ENCODE data around the gene TNFRSF25.

DNA sequence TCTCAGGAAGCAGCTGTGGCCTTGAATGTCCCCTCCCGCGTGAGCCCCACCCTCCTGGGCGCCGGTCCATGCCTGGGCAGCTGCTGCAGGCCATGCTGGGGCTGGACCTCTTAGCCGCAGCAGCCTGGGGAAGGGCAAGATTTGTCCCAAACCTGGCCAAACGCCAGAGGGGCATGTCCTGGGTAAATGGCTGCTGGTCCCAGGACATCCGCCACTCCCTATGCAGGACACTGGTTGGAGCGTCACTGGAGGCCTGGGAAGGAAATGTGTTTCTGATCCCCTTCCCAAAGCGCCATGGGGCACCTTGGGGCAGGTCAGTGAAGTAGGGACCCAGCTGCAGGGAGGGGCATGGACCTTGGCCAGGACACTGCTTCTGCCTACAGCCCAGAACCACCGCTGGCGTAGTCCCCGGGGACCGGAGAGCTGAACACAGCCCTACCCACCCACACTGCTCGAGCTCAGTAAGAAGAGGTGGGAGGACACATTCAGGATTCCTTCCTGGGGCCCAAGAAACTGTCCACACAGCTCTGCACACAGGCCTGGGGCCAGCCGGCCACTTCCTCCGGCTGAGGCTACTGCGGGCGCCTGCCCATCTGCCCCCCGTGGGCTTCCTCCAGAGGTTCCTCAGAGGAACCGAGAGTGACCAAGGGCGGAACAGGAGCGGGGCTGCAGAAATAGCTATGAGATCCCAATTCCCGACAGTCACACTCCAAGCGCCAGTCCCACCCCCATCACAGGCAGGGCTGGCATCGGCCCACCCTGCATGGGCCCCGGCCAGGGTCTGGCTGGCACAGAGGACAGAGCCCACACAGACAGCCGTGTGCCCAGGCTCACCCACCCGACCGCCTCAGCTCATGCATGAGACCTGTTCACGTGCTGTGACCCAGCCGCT, 36.3 kb upstream of the TNFRSF25 start:
- TF ChIP-seq EZH2 (IDR thresholded peaks at IDR 0.05): no peak
- TF ChIP-seq POLR2AphosphoS5 (IDR thresholded peaks at IDR 0.05; ENCODE audit: borderline replicate concordance, low read depth, low read length): no peak
